ENCODE data around the gene C16orf87. TPM values are rescaled to one million over a fixed set of nuclear protein-coding genes. Genes with fewer than 3 reads are reported as not detected.
"Not testable (repeated sequence)": the region's sequence is repeated elsewhere in the genome, so short reads cannot be mapped to it uniquely, and the experiment has no call there.

Gene C16orf87
- total and polyA plus RNA-seq, 2 donors (not counting 1 experiment from before 2014, with no cell fraction given) = 3.4 to 11.3 TPM

GRCh38 chr16:46871597-46871996 is 40.6 kb upstream of the C16orf87 start:
- no peaks in the 10 kb centered on the region for H3K27me3 Mint-ChIP-seq
- Histone ChIP-seq H3K4me2 (replicated peaks; ENCODE audit: low read depth, low read length, poor library complexity, severe bottlenecking) (no peak overlapping the region), H4K20me1 (ENCODE audit: control insufficient read depth, insufficient read depth, low read length, poor library complexity, severe bottlenecking) (no peaks in the 10 kb centered on the region), H3K36me3 (replicated peaks in 1 of 2; ENCODE audit: control extremely low read depth in 1 of 2, control insufficient read depth in 1 of 2, extremely low read depth in 1 of 2, insufficient read depth in 2 of 2, low read length in 1 of 2) (no peaks in the 10 kb centered on the region), H3K79me2 (ENCODE audit: control insufficient read depth, insufficient read depth, low read length) (no peaks in the 10 kb centered on the region), H3K9me3 (ENCODE audit: control extremely low read depth in 1 of 3, control insufficient read depth in 2 of 3, insufficient read depth in 1 of 3, low read length in 2 of 3) (peaks cover 0 to 4% (median 0%) of the 10 kb centered on the region in 3 donors), H3K4me1 (ENCODE audit: control insufficient read depth in 2 of 2, insufficient read depth in 2 of 2, low read length in 2 of 2) (no peaks in the 10 kb centered on the region), H3K4me3 (ENCODE audit: control extremely low read depth in 1 of 5, extremely low read depth in 1 of 5, insufficient read depth in 1 of 5, low read depth in 2 of 5, low read length in 4 of 5) (no peak overlapping the region), H3K27me3 (replicated peaks in 1 of 4; ENCODE audit: control extremely low read depth in 1 of 4, control insufficient read depth in 3 of 4, insufficient read depth in 4 of 4, low read length in 3 of 4) (no peaks in the 10 kb centered on the region), H2AFZ (ENCODE audit: insufficient read depth, low read depth, low read length, poor library complexity, severe bottlenecking) (no peak overlapping the region), H3K9ac (ENCODE audit: low read length) (no peak overlapping the region), H3K27ac (ENCODE audit: low read length in 2 of 2) (no peak overlapping the region)
- TF ChIP-seq CTCF (IDR thresholded peaks at IDR 0.05) (no peak), EZH2 (IDR thresholded peaks at IDR 0.05; ENCODE audit: borderline replicate concordance, insufficient read depth, low read depth, low read length, poor library complexity, severe bottlenecking) (no peak)
- H3K4me3 Mint-ChIP-seq = no peak overlapping the region
- no peaks in the 10 kb centered on the region for H3K4me1 Mint-ChIP-seq
- H3K9me3 Mint-ChIP-seq (ENCODE audit: insufficient read depth) = no peaks in the 10 kb centered on the region
- no peak for ATAC-seq (ENCODE audit: low read depth)
- no peak overlapping the region for H3K27ac Mint-ChIP-seq
- DNase-seq = no peak
- intact Hi-C loops (cut with micrococcal nuclease) = no loop called here
- ChIA-PET POLR2A (interaction anchor here (0.7 kb wide), 1 partner anchor 18 kb away, joined by 3 read pairs; no protein-coding TSS in a partner anchor), CTCF (no interaction called here)
- 93% methylated on average over 3 of the region's 8 CpGs for WGBS (ENCODE audit: insufficient coverage)

GRCh38 chr16:46868891-46869290 is 37.9 kb upstream of the C16orf87 start:
- H2AFZ ChIP-seq (ENCODE audit: insufficient read depth, low read depth, low read length, poor library complexity, severe bottlenecking); DNase-seq; ATAC-seq (ENCODE audit: low read depth); H3K9ac ChIP-seq (ENCODE audit: low read length); H3K9me3 ChIP-seq (ENCODE audit: control extremely low read depth in 1 of 3, control insufficient read depth in 2 of 3, insufficient read depth in 1 of 3, low read length in 2 of 3); intact Hi-C loops (cut with micrococcal nuclease); H3K27me3 ChIP-seq (replicated peaks in 1 of 4; ENCODE audit: control extremely low read depth in 1 of 4, control insufficient read depth in 3 of 4, insufficient read depth in 4 of 4, low read length in 3 of 4); H3K4me2 ChIP-seq (replicated peaks; ENCODE audit: low read depth, low read length, poor library complexity, severe bottlenecking); H3K27ac Mint-ChIP-seq; H3K27ac ChIP-seq (ENCODE audit: low read length in 2 of 2); H3K79me2 ChIP-seq (ENCODE audit: control insufficient read depth, insufficient read depth, low read length); H3K9me3 Mint-ChIP-seq (ENCODE audit: insufficient read depth); H3K4me3 Mint-ChIP-seq; H3K4me3 ChIP-seq (ENCODE audit: control extremely low read depth in 1 of 5, extremely low read depth in 1 of 5, insufficient read depth in 1 of 5, low read depth in 2 of 5, low read length in 4 of 5); H3K4me1 Mint-ChIP-seq; H4K20me1 ChIP-seq (ENCODE audit: control insufficient read depth, insufficient read depth, low read length, poor library complexity, severe bottlenecking); POLR2A ChIA-PET; H3K36me3 ChIP-seq (replicated peaks in 1 of 2; ENCODE audit: control extremely low read depth in 1 of 2, control insufficient read depth in 1 of 2, extremely low read depth in 1 of 2, insufficient read depth in 2 of 2, low read length in 1 of 2); H3K27me3 Mint-ChIP-seq: not testable (repeated sequence)
- peaks cover 5 to 13% of the 10 kb centered on the region in 2 donors for H3K4me1 ChIP-seq (ENCODE audit: control insufficient read depth in 2 of 2, insufficient read depth in 2 of 2, low read length in 2 of 2)
- WGBS (ENCODE audit: insufficient coverage) = 100% methylated on average over 1 of the region's 2 CpGs
- CTCF ChIA-PET = interaction anchor here (1.7 kb wide), 1 partner anchor 42 kb away, joined by 4 read pairs; no protein-coding TSS in a partner anchor

DNA sequence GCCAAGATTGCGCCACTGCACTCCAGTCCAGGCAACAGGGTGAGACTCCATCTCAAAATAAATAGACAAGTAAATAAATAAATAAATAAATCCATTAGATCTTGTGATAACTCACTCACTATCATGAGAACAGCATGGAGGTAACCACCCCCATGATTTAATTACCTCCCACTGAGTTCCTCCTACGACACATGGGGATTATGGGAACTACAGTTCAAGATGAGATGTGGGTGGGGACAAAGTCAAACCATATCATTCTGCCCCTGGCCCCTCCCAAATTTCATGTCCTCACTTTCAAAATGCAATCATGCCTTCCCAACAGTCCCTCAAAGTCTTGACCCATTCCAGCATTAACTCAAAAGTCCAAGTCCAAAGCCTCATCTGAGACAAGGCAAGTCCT is 36.5 kb upstream of the C16orf87 start:
- H3K79me2 ChIP-seq (ENCODE audit: control insufficient read depth, insufficient read depth, low read length); H3K9ac ChIP-seq (ENCODE audit: low read length); intact Hi-C loops (cut with micrococcal nuclease); H4K20me1 ChIP-seq (ENCODE audit: control insufficient read depth, insufficient read depth, low read length, poor library complexity, severe bottlenecking); H3K27me3 Mint-ChIP-seq; H2AFZ ChIP-seq (ENCODE audit: insufficient read depth, low read depth, low read length, poor library complexity, severe bottlenecking); H3K36me3 ChIP-seq (replicated peaks in 1 of 2; ENCODE audit: control extremely low read depth in 1 of 2, control insufficient read depth in 1 of 2, extremely low read depth in 1 of 2, insufficient read depth in 2 of 2, low read length in 1 of 2); H3K9me3 ChIP-seq (ENCODE audit: control extremely low read depth in 1 of 3, control insufficient read depth in 2 of 3, insufficient read depth in 1 of 3, low read length in 2 of 3); H3K4me2 ChIP-seq (replicated peaks; ENCODE audit: low read depth, low read length, poor library complexity, severe bottlenecking); CTCF ChIA-PET; DNase-seq; H3K27me3 ChIP-seq (replicated peaks in 1 of 4; ENCODE audit: control extremely low read depth in 1 of 4, control insufficient read depth in 3 of 4, insufficient read depth in 4 of 4, low read length in 3 of 4); H3K27ac Mint-ChIP-seq; H3K4me3 Mint-ChIP-seq; H3K4me3 ChIP-seq (ENCODE audit: control extremely low read depth in 1 of 5, extremely low read depth in 1 of 5, insufficient read depth in 1 of 5, low read depth in 2 of 5, low read length in 4 of 5); H3K9me3 Mint-ChIP-seq (ENCODE audit: insufficient read depth); H3K27ac ChIP-seq (ENCODE audit: low read length in 2 of 2); POLR2A ChIA-PET; H3K4me1 Mint-ChIP-seq; ATAC-seq (ENCODE audit: low read depth): not testable (repeated sequence)
- no CpG with 5 or more reads among the region's 2 CpGs for WGBS (ENCODE audit: insufficient coverage)
- peaks cover 5 to 13% of the 10 kb centered on the region in 2 donors for H3K4me1 ChIP-seq (ENCODE audit: control insufficient read depth in 2 of 2, insufficient read depth in 2 of 2, low read length in 2 of 2)

Measured in B cell (primary cell).